Mesenchymal stem cell (in vitro differentiated cells and primary cell): ENCODE measurements around the gene LRRC37A3.
"Not testable (repeated sequence)": the region's sequence is repeated elsewhere in the genome, so short reads cannot be mapped to it uniquely, and the experiment has no call there.

Experiments
- DNase-seq: peaks from one replicate; pipeline ENCODE4 v3.0.0-alpha.2; 2013
- H2AFZ ChIP-seq: one replicate; pipeline ENCODE4 v1.6.1; 2013; ENCODE audit warnings: low read depth, mild to moderate bottlenecking, control low read depth, inconsistent platforms, low read length, moderate library complexity
- H2AK5ac ChIP-seq: 2 replicates; pipeline ENCODE4 v1.6.1; 2013; ENCODE audit warnings: low read length, moderate library complexity, mild to moderate bottlenecking, inconsistent platforms; ENCODE audit not compliant: severe bottlenecking
- H2BK120ac ChIP-seq: one replicate; pipeline ENCODE4 v1.6.1; 2013; ENCODE audit warnings: low read depth, mild to moderate bottlenecking, inconsistent platforms, low read length, moderate library complexity
- H2BK12ac ChIP-seq, 2 experiments: one replicate each; pipeline ENCODE4 v1.6.1; 2013; ENCODE audit warnings: inconsistent platforms in 2 of 2, low read length in 2 of 2, mild to moderate bottlenecking in 2 of 2, moderate library complexity in 2 of 2, control low read depth in 1 of 2
- H2BK15ac ChIP-seq: one replicate; pipeline ENCODE4 v1.6.1; 2013; ENCODE audit warnings: mild to moderate bottlenecking, low read depth, inconsistent platforms; ENCODE audit not compliant: poor library complexity, severe bottlenecking
- H2BK5ac ChIP-seq: 2 replicates; pipeline ENCODE4 v1.6.1; 2013; ENCODE audit warnings: low read depth, mild to moderate bottlenecking, low read length, control low read depth, inconsistent platforms; ENCODE audit not compliant: poor library complexity, severe bottlenecking
- H3K14ac ChIP-seq, 2 experiments: one replicate each; pipeline ENCODE4 v1.6.1; 2013; ENCODE audit warnings: inconsistent platforms in 2 of 2, low read length in 2 of 2, control low read depth in 1 of 2, mild to moderate bottlenecking in 1 of 2, moderate library complexity in 1 of 2
- H3K18ac ChIP-seq, 2 experiments: one replicate each; pipeline ENCODE4 v1.6.1; 2013; ENCODE audit warnings: inconsistent platforms in 2 of 2, low read length in 2 of 2, control low read depth in 1 of 2, low read depth in 1 of 2, mild to moderate bottlenecking in 1 of 2
- H3K23ac ChIP-seq, 2 experiments: one replicate each; pipeline ENCODE4 v1.6.1; 2013; ENCODE audit warnings: inconsistent platforms in 2 of 2, low read length in 2 of 2, mild to moderate bottlenecking in 2 of 2, moderate library complexity in 2 of 2, control low read depth in 1 of 2
- H3K27ac ChIP-seq: 2 replicates; pipeline ENCODE4 v1.5.1; 2013; ENCODE audit warnings: mild to moderate bottlenecking, moderate library complexity, low read length, control low read depth, inconsistent platforms; ENCODE audit not compliant: poor library complexity, severe bottlenecking
- H3K27me3 ChIP-seq, 2 experiments: 2 replicates each; pipeline versions ENCODE4 v1.6.1 to v1.7.0; 2013; ENCODE audit warnings: low read length in 2 of 2, mild to moderate bottlenecking in 2 of 2, moderate library complexity in 2 of 2, control low read depth in 1 of 2, inconsistent platforms in 1 of 2; ENCODE audit not compliant: control insufficient read depth in 1 of 2, insufficient read depth in 1 of 2
- H3K36me3 ChIP-seq, 2 experiments: 2 replicates each; pipeline versions ENCODE4 v1.6.1 to v1.7.0; 2013; ENCODE audit warnings: low read length in 2 of 2, control low read depth in 1 of 2, inconsistent platforms in 1 of 2, low read depth in 1 of 2, mild to moderate bottlenecking in 1 of 2; ENCODE audit not compliant: insufficient read depth in 2 of 2, control insufficient read depth in 1 of 2
- H3K4ac ChIP-seq, 2 experiments: one replicate each; pipeline ENCODE4 v1.6.1; 2013; ENCODE audit warnings: inconsistent platforms in 2 of 2, low read length in 2 of 2, mild to moderate bottlenecking in 2 of 2, moderate library complexity in 2 of 2, control low read depth in 1 of 2, low read depth in 1 of 2
- H3K4me1 ChIP-seq: 2 replicates; pipeline ENCODE4 v1.6.1; 2013; ENCODE audit warnings: low read depth, low read length, control low read depth; ENCODE audit not compliant: control insufficient read depth, insufficient read depth
- H3K4me2 ChIP-seq: 2 replicates; pipeline ENCODE4 v1.6.1; 2013; ENCODE audit warnings: low read length, mild to moderate bottlenecking, inconsistent platforms; ENCODE audit not compliant: poor library complexity, severe bottlenecking
- H3K4me3 ChIP-seq, 2 experiments: 2 replicates each; pipeline versions ENCODE4 v1.5.1 to v1.7.0; 2013; ENCODE audit warnings: low read length in 2 of 2, mild to moderate bottlenecking in 2 of 2, control low read depth in 1 of 2, low read depth in 1 of 2; ENCODE audit not compliant: insufficient read depth in 1 of 2
- H3K79me1 ChIP-seq: replicated peaks from 2 replicates; pipeline ENCODE4 v1.6.1; 2013; ENCODE audit warnings: mild to moderate bottlenecking, control low read depth, low read length, inconsistent platforms; ENCODE audit not compliant: poor library complexity, severe bottlenecking
- H3K9ac ChIP-seq: 2 replicates; pipeline ENCODE4 v1.7.0; 2013; ENCODE audit warnings: mild to moderate bottlenecking, low read length, moderate library complexity
- H3K9me3 ChIP-seq: 2 replicates; pipeline ENCODE4 v1.7.0; 2013; ENCODE audit warnings: mild to moderate bottlenecking, low read length; ENCODE audit not compliant: control insufficient read depth
- H4K8ac ChIP-seq: one replicate; pipeline ENCODE4 v1.6.1; 2013; ENCODE audit warnings: inconsistent platforms, mild to moderate bottlenecking, low read length, moderate library complexity
- H4K91ac ChIP-seq: one replicate; pipeline ENCODE4 v1.6.1; 2013; ENCODE audit warnings: mild to moderate bottlenecking, low read length, inconsistent platforms
- WGBS: methylation state at CpG from one replicate; pipeline ENCODE4 v1.1.7; 2013; ENCODE audit warnings: mixed read lengths; 5-methylcytosine and 5-hydroxymethylcytosine counted together

The LRRC37A3 gene

GRCh38 chr17:64915244-64915643 is 4.0 kb downstream of the LRRC37A3 start:
- H2BK15ac ChIP-seq, H3K27me3 ChIP-seq, H4K8ac ChIP-seq, H3K14ac ChIP-seq, H3K4me3 ChIP-seq, H2AK5ac ChIP-seq, H3K4ac ChIP-seq, H3K9me3 ChIP-seq, H3K36me3 ChIP-seq, H3K27ac ChIP-seq, H3K79me1 ChIP-seq, H2BK12ac ChIP-seq, H3K9ac ChIP-seq, H3K4me1 ChIP-seq, DNase-seq, H2BK120ac ChIP-seq, H2AFZ ChIP-seq, H3K4me2 ChIP-seq, H3K18ac ChIP-seq, H4K91ac ChIP-seq, H3K23ac ChIP-seq, H2BK5ac ChIP-seq: not testable (repeated sequence)
- WGBS = no CpG with 5 or more reads among the region's 1 CpG

GRCh38 chr17:64910191-64910514 is 9.1 kb downstream of the LRRC37A3 start:
- H3K18ac ChIP-seq, H3K4ac ChIP-seq, H4K8ac ChIP-seq, H3K14ac ChIP-seq, H4K91ac ChIP-seq, H3K9ac ChIP-seq, H3K4me1 ChIP-seq, H3K79me1 ChIP-seq, H3K36me3 ChIP-seq, H3K4me3 ChIP-seq, H2BK12ac ChIP-seq, H2AFZ ChIP-seq, H2BK5ac ChIP-seq, H3K27me3 ChIP-seq, H3K4me2 ChIP-seq, H2BK15ac ChIP-seq, H3K23ac ChIP-seq, H3K27ac ChIP-seq, H2BK120ac ChIP-seq, H3K9me3 ChIP-seq, DNase-seq, H2AK5ac ChIP-seq: not testable (repeated sequence)
- no CpG with 5 or more reads among the region's 3 CpGs for WGBS

- not testable (repeated sequence) for H2BK5ac ChIP-seq, H3K4me2 ChIP-seq, H4K91ac ChIP-seq, H3K79me1 ChIP-seq, H3K36me3 ChIP-seq, H3K14ac ChIP-seq, DNase-seq, H3K9ac ChIP-seq, H2AFZ ChIP-seq, H3K4ac ChIP-seq, H4K8ac ChIP-seq, H2BK12ac ChIP-seq, H2BK15ac ChIP-seq, H2AK5ac ChIP-seq, H3K9me3 ChIP-seq, H3K4me3 ChIP-seq, H3K27me3 ChIP-seq, H3K27ac ChIP-seq, H3K18ac ChIP-seq, H3K23ac ChIP-seq, H3K4me1 ChIP-seq, H2BK120ac ChIP-seq
- WGBS = 80% methylated on average over 1 of the region's 7 CpGs
Measured at GRCh38 chr17:64909511-64910190, 9.6 kb downstream of the LRRC37A3 start.

GRCh38 chr17:64904069-64904468 is 15.2 kb downstream of the LRRC37A3 start:
- not testable (repeated sequence) for H3K4ac ChIP-seq, H4K8ac ChIP-seq, H3K9ac ChIP-seq, H3K27me3 ChIP-seq, H3K4me3 ChIP-seq, H2BK15ac ChIP-seq, H2AFZ ChIP-seq, H3K4me2 ChIP-seq, H4K91ac ChIP-seq, H2AK5ac ChIP-seq, H3K23ac ChIP-seq, H3K4me1 ChIP-seq, H3K9me3 ChIP-seq, DNase-seq, H2BK120ac ChIP-seq, H3K79me1 ChIP-seq, H3K36me3 ChIP-seq, H3K18ac ChIP-seq, H3K14ac ChIP-seq, H2BK12ac ChIP-seq, H2BK5ac ChIP-seq, H3K27ac ChIP-seq
- WGBS = no CpG with 5 or more reads among the region's 5 CpGs
